GM18909 (cell line): ENCODE measurements around the gene IDH3A.

Experiments used
- ATAC-seq: cut with Tn5 transposase; IDR thresholded peaks from one replicate; pipeline ENCODE4 v1.9.1; 2021; ENCODE audit warnings: mild to moderate bottlenecking; ENCODE audit not compliant: unreplicated experiment, poor library complexity

The IDH3A gene

DNA sequence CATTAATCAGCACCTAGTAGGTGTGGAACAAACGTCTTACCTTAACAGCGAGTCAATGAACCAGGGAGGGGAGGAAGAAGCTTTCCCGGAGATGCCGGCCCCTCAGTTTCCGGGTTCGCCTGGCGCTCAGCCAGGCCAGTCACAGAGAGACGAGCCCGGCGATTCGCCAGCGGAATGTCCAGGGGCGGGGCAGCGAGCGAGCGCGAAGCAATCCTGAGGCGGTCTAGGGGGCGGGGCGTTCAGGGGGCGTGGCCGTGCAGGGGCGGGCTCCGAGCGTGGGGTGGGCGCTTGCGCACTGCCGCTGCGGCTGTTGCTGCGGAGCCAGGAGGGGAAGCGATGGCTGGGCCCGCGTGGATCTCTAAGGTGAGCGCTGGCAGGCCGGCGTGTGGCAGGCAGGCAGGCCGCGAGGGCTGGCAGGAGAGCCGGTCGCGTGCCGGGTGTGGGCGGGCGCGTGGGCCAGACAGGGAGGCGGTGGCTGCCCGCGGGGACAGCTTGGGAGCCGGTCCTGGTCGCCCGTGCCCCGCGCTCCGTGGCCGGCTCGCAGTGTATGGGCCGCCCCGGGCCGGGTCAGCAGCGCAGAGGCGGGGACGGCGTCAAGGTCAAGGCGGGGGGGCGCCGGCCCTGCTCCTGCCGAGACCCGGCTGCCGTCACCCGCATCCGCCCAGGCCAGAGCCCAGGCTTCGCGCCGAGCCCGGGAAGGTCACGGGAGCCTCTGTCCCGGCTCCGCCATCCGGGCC is at the start of gene IDH3A:
Gene IDH3A, plus strand, starts transcription at position 295 of the 737 bp plus-strand sequence. Its CDS starts 42 bp downstream, at position 337.
- peak; percentile 75 for ATAC-seq

DNA sequence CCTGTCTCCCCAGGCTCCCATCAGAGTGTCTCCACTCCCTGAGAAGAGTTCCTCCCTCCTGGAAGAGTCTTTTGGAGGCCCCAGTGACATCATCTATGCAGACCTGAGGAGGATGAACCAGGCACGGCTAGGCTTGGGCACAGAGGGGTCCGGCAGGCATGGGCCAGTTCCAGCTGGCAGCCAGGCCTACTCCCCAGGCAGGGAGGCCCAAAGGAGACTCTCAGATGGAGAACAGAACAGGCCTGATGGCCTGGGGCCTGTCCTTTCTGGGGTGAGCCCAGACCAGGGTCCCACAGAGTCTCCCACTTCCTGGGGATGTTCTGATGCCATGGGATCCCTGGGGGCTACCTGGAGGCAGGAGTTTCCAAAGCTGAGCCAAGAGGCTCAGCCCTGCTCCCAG is 48.3 kb upstream of the IDH3A start:
- no peak for ATAC-seq

DNA sequence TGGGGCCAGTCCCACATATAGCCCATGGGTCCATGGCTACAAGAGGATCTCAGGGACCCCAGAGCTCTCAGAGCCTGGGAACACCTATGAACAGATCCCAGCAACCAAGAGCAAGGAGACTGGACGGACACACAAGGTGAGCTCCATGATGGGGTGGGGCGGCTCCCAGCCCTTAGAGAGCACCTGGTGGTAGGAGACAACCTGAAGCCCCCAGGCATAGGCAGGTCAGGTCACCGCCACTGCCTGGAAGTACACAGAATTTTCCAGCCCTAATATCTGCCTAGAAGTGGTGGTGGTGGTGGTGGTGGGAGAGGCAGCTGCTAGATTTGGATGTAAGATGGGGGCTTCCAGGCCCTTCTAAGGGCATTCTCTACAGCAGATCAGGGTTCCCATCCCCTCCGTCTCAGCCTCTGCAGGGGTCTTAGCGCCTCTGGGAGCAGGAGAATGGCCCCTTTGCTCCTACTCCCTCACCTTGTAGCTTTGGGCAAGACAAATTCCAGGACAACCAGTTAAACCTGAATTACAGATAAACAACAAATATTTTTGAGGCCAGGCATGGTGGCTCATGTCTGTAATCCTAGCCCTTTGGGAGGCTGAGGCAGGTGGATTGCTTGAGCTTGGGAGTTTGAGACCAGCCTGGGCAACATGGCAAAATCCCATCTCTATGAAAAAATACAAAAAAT is 47.6 kb upstream of the IDH3A start:
- ATAC-seq, result no peak

DNA sequence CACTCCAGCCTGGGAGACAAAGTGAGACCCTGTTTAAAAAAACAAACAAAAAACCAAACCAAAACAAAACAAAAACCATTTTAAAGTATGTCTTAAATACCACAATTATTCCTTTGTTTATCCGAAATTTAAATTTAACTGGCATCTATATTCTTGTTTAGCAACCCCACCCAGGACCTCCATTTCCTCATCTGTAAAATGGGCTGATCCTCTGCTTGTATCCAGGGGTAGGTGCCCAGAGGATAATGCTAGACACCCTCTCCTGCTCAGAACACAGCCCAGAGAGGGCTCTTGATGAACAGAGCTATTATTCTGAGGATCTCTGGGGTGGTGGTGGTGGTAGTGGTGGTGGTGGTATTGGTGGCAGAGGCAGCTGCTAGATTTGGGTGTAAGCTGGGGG is 47.0 kb upstream of the IDH3A start:
- ATAC-seq, result no peak

DNA sequence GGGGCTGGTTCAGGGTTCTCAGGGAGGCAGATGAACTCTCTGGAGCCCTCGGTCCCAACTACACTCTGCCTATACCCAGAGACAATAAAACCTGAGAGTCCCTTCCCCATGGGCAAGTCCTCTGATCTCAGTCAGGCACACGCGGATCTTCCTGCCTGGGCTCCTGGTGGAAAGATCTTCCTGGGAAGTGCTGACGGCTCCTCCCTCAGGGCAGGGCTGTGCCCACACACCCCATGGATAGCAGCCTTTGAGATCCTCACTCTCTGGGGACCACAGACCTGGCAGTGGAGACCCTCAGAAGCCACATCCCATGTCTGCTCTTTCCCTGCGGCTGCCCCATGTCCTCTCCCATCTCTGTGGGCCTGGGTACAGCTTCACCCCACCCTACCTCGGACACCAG is 46.4 kb upstream of the IDH3A start:
- no peak for ATAC-seq

DNA sequence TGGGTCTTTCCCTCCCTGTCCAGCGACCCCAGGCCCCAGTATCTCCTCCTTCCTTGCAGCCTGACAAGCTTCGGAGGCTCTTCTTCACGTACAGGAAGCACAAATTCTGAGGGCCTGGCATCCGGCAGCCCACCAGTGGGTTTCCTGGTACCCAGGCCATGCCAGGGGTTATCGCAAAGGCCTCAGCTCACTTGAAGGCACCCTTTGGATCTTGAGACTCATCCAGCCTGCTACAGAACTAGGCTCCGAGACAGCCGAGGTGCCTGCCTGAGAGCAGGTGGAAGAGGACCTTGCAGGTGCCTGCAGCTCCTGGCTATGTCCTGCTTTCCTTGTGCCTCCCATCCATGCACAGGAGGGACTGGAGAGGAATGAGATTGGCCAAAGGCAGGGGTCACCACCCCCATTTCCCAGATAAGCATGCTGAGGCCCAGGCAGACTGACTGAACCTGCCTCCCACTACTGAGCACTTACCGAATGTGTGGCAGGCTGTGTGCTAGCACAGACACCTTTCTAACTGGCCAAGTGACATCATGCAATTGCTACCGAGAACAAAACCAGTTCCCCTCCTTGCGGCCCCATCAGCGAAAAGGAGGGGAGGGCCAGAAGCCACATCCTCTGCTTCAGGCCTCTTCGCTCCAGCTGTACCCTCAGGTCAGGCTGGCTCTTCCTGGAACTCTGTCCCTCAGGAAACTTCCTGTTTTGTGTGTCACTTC is 45.6 kb upstream of the IDH3A start:
- peak; percentile 71 for ATAC-seq

DNA sequence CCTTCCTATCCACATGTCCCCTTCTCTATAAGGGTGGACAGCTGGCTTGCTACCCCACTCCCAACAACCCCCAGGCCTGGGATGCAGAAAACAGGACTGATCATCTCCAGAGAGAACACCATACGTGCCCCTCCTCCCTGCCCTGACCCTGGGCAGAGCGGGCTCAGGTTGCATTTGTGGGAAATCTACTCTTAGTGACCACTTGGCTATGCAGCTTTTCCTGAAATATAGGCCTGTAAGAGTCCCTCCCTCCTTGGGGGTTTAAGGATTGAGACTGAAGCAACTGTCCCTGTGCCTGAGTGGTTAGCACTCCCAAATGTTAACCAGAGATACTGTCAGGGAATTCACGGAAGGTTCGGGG is 45.1 kb upstream of the IDH3A start:
- ATAC-seq, result no peak

DNA sequence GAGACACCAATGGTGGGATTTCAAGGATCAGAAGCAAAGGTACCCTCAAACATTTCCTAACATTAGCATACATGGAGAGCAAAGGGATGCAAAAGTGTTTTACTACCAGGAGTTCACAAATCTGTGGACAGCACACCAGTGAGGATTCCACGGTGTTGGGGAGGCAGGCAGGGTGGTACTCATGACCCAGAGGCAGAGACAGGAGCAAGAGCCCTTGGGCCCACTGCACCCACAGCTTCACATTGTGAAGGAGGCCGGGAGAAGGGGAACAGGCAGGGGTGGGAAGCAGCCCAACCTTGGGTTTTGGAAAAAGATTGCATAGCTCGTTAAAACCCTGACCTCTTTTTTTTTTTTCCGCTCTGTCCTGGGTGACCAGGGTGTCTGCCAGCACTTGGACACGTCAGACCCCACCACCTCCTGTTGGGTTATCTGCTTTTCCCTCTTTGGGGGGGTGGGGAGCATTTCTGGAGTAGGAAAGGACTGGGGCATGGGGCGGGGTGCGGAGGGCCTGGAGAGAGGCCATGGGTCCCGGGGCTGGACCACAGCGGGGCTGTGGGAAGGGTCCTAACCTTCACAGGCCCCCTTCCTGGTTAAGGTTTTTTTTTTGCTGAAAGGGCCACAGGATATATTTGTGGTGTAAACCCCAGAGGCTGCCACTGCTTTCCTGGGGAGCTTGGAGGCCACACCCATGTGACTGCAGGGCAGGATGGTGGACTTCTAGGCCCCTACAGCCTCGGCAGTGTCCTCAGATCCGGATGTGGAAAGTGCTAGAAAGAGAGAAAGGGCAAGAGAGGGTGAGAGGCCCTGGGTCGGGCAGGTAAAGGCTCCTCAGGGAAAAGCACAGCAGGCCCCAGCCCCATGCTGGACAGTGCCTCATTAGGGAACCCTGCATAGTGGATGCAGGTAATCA is 44.3 kb upstream of the IDH3A start:
- no peak for ATAC-seq

DNA sequence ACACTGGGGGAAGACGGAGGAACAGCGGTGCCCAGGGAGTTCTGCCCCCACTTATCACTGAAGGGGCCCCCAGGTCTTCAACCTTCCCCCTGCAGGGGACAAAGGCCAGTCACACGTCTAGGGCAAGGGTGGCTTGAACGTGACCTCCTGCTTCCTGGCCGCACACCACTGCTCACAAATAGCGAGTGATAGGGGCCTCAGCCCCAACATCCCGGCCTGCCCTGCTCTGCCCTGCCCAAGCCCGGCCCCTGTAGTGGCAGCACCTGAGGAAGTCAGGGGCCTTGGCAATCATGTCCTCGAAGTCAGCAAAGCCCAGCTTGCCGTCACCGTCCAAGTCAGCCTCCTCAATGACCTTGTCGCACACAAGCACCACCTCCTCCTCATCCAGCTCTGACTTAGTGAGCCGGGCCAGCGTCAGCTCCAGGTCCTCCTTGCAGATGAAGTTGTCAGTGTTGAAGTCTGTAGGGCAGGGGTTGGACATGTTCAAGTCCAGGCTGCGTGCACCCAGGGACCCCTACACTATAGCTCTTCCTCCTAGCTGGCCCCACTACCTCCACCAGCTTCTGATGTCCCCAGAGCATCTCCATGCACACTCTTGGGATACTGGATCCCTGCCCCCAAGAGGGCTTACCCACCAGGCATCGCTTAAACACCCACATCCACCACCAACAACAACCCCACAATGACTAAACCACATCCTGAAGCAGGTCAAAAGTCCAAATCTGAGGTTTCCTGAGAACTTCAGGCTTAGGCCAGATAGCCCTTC is 43.5 kb upstream of the IDH3A start:
- ATAC-seq, result no peak

DNA sequence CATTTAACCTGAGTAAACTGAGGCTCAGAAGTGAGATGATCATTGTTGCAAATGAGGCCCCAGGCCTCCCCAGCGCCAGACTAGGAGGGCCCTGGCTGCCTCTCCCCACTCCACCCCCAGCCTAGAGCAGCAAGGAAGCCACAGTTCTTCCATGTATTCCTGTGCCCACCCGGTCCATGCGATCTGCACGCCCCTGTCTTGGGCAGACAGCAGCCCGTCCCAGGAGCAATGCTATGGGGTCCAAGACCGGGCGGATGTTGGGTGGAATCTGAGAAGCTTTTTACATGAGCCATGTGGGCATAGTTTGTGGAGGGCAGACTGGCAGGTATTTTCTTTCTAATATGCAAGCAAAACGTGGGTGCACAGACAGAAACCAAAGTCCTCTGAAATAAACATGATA is 41.7 kb upstream of the IDH3A start:
- no peak for ATAC-seq

DNA sequence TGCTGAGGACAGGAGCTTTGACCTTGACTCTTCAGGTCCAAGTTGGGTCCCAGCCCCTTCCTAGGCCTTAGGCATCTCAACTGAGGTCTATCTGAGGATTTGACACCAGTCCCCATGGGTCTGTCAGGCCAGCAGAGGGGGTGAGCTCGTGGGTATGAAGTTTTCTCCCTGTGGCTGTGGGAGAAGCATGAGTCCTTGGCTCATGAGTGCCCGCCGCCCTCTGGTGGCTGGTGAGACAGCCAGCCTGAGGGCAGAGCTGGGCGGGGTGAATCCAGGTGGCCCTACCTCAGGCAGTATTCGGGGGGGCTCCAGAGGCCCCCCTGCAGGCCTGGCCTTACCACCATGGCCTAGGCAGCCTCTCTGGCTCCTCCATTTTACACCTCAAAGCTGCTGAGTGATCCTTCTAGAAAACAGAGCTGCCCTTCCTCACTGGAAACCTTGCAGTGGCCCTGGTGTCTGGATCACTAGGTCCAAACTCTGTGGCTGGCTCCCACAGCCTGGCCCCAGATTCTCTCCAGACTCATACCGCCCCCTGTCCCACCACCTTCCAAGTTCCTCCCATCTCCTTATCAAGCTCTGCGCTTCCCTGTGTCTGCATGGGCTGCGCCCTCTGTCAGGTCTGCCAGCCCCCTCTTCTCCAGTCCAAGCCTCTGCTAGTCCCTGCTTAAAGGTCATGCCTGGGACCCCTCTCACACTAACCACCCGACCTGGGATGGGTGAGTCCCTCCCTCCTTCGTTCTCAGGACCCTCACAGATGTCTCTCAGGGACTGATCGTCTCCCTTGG is 40.7 kb upstream of the IDH3A start:
- no peak for ATAC-seq

DNA sequence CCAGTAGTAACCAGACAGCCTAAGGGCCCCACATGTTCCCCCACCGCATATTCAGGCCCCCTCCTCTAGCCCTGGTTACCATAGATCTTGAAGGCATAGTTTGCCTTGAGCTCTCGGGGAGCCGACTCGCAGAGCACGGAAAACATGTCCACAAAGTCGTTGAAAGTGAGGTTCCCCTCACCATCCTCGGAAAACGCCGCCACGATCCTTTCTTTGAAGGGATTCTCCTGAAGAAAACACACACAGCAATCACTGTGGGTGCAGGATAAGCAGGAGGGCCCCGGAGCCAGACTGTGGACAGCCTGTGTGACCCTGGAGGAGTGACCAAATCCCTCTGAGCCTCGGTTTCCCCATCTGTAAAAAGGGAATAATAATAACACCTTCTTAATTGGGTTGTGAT is 40.0 kb upstream of the IDH3A start:
- ATAC-seq, result no peak

DNA sequence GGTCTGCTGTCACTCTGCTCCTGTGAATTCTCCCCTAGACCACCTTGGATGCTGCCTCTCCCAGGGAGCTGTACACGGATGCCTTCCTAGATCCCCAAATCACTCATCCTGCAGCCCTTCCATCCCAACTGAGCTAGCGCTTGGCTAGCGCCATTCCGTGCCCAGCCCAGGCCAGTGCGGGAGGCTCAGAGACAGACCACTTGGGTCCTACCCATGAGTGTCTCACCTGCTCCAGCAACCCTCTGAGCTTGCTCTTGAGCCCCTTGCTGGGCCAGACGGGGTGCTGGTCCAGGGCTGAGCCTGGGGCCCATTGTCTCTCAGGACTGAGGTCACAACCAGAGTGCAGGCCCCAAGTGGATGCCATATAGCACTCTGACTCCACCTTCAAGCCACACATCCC is 39.1 kb upstream of the IDH3A start:
- ATAC-seq, result no peak

DNA sequence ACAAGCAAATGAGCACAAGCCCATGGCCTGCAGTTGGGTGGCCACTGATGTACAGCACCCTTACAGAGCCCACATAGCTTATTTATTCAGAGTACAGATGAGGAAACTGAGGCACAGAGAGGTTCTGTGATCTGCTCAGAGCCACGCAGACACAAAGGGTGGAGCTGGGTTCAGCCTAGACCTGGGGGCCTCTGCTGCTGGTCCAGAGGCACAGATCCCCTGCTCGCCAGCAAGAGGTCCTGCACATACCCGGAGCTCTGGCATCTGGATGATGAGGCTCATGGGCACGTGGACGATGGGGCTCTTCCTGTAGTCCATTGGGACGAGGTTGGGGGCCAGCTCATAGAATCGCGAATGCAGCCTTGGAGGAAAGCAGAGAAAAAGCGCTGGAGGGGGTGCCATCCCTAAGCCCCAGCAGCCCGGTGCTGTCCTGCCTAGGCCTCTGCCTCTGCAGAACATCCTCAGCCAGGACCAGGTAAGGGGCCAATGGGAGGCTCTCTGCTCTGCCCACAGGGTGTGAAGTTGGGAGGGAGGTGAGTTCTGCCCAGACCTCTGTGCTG is 38.2 kb upstream of the IDH3A start:
- no peak for ATAC-seq

DNA sequence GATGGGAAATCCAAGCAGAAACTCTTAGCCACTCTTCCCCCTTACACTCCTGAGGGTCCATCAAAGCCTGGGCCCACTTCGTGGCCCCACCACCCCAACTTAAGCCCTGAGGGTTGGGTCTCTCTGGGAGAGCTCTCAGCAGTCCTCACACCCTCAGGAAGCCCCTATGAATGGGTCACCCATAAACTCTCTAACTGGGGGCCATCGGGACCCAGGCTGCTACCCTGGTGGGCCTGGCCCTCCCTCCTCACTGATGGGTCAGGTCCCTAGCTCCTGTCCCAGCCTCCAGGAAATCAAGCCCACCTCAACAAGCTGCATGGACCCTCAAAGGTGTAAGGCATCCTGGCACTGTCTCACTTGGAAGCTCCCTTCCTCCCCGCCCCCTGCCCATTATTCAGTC is 37.4 kb upstream of the IDH3A start:
- ATAC-seq, result no peak

DNA sequence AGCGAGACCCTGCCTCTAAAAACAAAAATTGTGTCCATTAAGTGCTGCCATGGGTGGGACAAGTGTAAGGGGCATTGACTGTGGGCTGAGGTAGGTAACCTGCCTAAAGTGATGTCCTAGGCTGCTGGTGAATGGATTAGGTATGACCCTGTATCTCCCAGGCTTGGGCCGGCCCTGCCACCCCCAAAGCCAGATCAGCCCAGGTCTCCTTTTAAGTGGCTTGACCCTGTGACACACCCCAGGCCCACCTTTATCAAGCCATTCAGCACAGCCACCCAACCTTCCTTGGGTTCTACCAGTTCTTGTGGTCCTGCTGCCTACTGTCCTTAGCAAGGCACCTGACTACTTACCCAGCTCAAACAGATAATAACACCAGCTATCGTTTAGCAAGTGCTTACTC is 36.6 kb upstream of the IDH3A start:
- no peak for ATAC-seq

DNA sequence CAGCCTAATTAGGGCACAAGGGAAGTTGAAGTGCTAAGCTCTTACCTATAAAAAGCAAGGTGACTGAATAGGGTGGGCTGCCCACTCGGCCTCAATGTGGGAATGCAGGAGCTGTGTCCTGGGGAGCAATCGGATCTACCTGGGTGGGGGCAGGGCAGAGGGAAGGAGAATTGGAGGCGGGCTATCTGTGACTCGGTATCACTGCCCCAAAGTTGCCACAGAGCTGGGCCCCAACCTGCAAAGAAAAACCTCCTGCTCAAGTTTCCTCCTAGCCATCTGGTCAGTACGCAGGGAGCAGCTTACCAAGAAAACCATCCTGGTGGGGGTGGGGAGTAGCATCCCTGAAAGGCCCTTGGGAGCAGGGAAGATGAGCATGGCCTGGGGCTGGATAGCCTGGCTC is 28.6 kb upstream of the IDH3A start:
- no peak for ATAC-seq

DNA sequence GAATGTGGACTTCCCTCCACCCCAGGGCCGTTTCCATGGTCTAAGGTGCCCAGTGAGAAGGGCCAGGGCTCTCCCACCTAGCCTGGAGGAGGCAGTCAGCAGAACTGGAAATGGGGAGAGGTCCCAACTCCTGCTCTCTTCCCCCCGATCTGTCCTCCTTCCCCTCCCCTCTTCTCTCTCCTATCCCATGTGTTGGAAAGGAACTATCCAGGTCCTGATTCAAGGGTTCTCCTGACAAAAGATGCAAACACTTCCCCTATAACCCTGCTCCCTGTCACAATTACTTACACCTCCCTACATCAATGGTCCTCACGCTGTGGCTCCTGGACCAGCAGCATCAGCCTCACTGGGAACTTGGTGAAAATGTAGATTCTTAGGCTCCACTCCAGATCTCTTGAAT is 23.9 kb upstream of the IDH3A start:
- ATAC-seq, result no peak

DNA sequence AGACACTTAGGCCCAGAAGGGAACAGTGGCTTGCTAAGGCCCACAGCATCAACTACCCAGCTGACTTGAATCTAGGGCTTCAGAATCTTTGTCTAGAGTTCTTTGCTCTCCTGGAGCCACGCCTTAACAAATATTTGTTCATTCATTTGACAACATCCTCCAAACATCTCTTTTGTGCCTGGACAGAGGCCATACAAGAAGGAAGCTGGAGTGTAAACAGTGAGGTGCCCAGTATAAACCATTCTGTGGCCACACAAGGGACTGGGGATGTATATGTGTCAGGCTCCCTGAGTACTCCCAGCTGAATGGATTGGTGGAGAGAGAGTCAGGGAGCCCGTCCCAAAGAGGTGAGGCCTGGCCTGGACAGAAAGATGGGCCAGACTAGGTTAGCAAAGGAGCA is 21.3 kb upstream of the IDH3A start:
- ATAC-seq, result no peak
